Heart right ventricle (tissue), 16 donors: Measurements from ENCODE around the gene COX8C. TPM values are rescaled to one million over a fixed set of nuclear protein-coding genes. Genes with fewer than 3 reads are reported as not detected.

Experiments used
- ATAC-seq, 8 donors: fragments of 200-7000 bp; cut with Tn5 transposase; one replicate each; pipeline ENCODE4 v1.9.1; 2020; ENCODE audit warnings: mild to moderate bottlenecking in 8 of 8, moderate library complexity in 8 of 8, moderate number of reproducible peaks in 1 of 8
- DNase-seq, 2 donors: peaks; one replicate each; pipeline ENCODE4 v3.0.0-alpha.2; 2020
- H3K27ac ChIP-seq, 10 donors: fragments of 200-600 bp; sonication (generic) in 2 of 10; one replicate each; pipeline versions ENCODE4 v1.5.0 to v1.8.0; 2020 to 2022; ENCODE audit warnings: mild to moderate bottlenecking in 3 of 10
- H3K27me3 ChIP-seq, 7 donors: fragments of 200-600 bp; one replicate each; pipeline ENCODE4 v1.8.0; 2021 to 2022; ENCODE audit warnings: mild to moderate bottlenecking in 2 of 7
- H3K36me3 ChIP-seq, 9 donors: fragments of 200-600 bp; sonication (generic) in 1 of 9; one replicate each; pipeline versions ENCODE4 v1.5.0 to v1.8.0; 2020 to 2022; ENCODE audit warnings: mild to moderate bottlenecking in 2 of 9
- H3K4me1 ChIP-seq, 9 donors: fragments of 200-600 bp; sonication (generic) in 1 of 9; one replicate each; pipeline versions ENCODE4 v1.5.0 to v1.8.0; 2020 to 2022; ENCODE audit warnings: mild to moderate bottlenecking in 4 of 9
- H3K4me3 ChIP-seq, 10 donors: fragments of 200-600 bp; sonication (generic) in 2 of 10; one replicate each; pipeline versions ENCODE4 v1.5.0 to v1.8.0; 2020 to 2022; ENCODE audit warnings: mild to moderate bottlenecking in 7 of 10, moderate library complexity in 2 of 10
- H3K9me3 ChIP-seq, 11 donors: fragments of 200-600 bp in 10 of 11; sonication (generic) in 2 of 11; one replicate each; pipeline versions ENCODE4 v1.5.0 to v1.8.0; 2013 to 2022; ENCODE audit warnings: mild to moderate bottlenecking in 2 of 11, control low read depth in 1 of 11, moderate library complexity in 1 of 11
- WGBS, 2 donors: extraction: QIAGEN DNeasy Blood & Tissue Kit; methylation state at CpG; one replicate each; pipeline ENCODE4 v1.1.7; 2013; ENCODE audit warnings: inconsistent platforms in 1 of 2; 5-methylcytosine and 5-hydroxymethylcytosine counted together
- intact Hi-C, 10 donors: fragments of 100-400 bp; cut with DNase I; formaldehyde crosslinking; loops; one replicate each; pipeline versions ENCODE4 v1.11.1 to v1.14.2; 2022
- long read RNA-seq, 3 donors: library from polyadenylated mRNA; unstranded; transcript quantifications; one replicate each; pipeline ENCODE4 v2.0.0, GENCODE V29; 2020 to 2021
- polyA plus RNA-seq, 2 donors: library from polyadenylated mRNA; stranded (reverse); fragments of 200-250 nt; gene quantifications; one replicate each; pipeline ENCODE4 v1.2.3, GENCODE V29; 2013
- total RNA-seq, 10 donors: library from RNA; stranded (reverse); fragmentation: NEBNext Ultra II Directional in 3 of 10; extraction: Animal tissue kit (Norgen Biotek cat#: 25700) in 3 of 10; gene quantifications; one replicate each; pipeline versions ENCODE4 v1.2.1 to v1.2.4, GENCODE V29; 2021 to 2023
- TF ChIP-seq, protein P1 (sequence below), 9 donors: fragments of 200-600 bp; sonication (generic) in 2 of 9; IDR thresholded peaks; one replicate each; pipeline versions ENCODE4 v1.5.0 to v1.8.0; 2021 to 2022; ENCODE audit warnings: antibody characterized with exemption in 9 of 9, mild to moderate bottlenecking in 5 of 9, moderate library complexity in 1 of 9
- donor health status: Arrhythmogenic right ventricular cardiomyopathy.
- donor health status: ischemic (EF 13 %, LVEDD 7.1; RV severe dilation, severe dysfunction).
- donor health status: healthy with polysubstance abuse.
- donor health status: DM: no; HTN: yes; CAD: no.
- donor health status: DM: no; HTN: no; CAD: no.
- donor health status: ischemic (EF 25% LVEDD 6.9; RV normal size, moderate dysfunction).
- donor health status: ischemic (EF 25% LVEDD 5.7; RV mildly dilated, moderate dysfunction).
- donor health status: healthy.
- donor health status: DM: yes; HTN: yes; CAD: no.
- donor health status: Ischemic cardiomyopathy.
- donor health status: ischemic (EF 35%, LVEDD 5.7; RV mildly dilated, moderate dysfunction).
- donor health status: nonischemic (EF 11% LVEDD 7.7; RV severe dilation, severe dysfunction).
- donor health status: DM: yes; HTN: yes; CAD: no.
- donor health status: PGD.
- donor health status: ischemic (EF 29% LVEDD 5.4; RV normal size, mild dysfunction).
- donor health status: nonischemic (EF 23%, LVEDD 6.1; RV moderate dilation, normal function).

COX8C gene, protein sequence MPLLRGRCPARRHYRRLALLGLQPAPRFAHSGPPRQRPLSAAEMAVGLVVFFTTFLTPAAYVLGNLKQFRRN
- total RNA-seq (1 to 10 TPM in 1 of 10 donors, under 1 TPM in 4, not detected in 5; 0.61 to 1.3 (median 0.72) TPM), polyA plus RNA-seq (not detected)
- long read RNA-seq, donor 1 = 0 reads
- long read RNA-seq, donor 2 = 0 reads
- long read RNA-seq, donor 3, partial matches to known transcripts = 0 of 1 reads
- long read RNA-seq, donor 3, other reads (novel, unspliced or antisense) = 1 of 1 reads

DNA sequence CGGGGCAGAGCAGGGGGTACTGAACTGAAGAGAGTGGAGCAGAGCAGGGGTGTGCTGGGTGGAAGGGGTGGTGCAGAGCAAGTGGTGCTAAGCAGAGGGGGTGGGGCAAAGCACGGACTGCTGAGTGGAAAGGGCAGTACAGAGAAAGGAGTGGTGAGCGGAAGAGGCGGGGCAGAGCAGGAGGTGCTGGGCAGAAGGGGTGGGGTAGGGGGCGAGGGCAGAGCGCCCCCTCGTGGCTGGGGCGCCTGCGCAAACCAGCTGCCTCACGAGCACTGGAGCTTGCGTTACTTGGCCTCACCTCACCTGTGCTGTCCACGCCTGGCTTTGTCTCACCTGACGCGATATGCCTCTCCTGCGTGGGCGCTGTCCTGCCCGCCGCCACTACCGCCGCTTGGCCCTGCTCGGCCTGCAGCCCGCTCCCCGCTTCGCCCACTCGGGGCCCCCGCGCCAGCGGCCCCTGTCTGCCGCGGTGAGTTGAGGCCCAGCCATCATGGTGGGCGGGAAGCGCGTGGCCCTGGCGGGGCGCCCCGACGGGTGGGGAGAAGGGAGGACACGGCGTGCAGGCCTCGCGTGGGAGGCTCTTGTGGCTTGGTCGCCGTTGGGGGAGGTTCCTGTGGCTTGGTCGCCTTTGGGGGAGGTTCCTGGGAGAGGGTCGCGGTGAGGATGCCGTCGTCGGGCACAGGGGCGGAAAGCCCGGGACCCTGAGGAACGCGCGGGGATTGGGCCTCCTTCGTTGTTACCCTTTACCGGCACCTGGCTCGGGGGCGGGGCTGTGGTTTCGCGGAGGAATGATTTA is at the start of gene COX8C:
TSS of gene COX8C (plus strand) at position 257 of the 796 bp plus-strand sequence. CDS start at position 344, 87 bp downstream.
- Histone ChIP-seq H3K27me3 (no peaks in the 10 kb centered on the region), H3K4me1 (peaks cover 0 to 10% (median 0%) of the 10 kb centered on the region in 9 donors), H3K36me3 (no peaks in the 10 kb centered on the region), H3K9me3 (no peaks in the 10 kb centered on the region), H3K27ac (no peak within 1 kb of the TSS), H3K4me3 (no peak within 1 kb of the TSS)
- ATAC-seq (peak in 1 of 8 donors; percentile 22), DNase-seq (no peak)
- TF ChIP-seq, protein P1, sequence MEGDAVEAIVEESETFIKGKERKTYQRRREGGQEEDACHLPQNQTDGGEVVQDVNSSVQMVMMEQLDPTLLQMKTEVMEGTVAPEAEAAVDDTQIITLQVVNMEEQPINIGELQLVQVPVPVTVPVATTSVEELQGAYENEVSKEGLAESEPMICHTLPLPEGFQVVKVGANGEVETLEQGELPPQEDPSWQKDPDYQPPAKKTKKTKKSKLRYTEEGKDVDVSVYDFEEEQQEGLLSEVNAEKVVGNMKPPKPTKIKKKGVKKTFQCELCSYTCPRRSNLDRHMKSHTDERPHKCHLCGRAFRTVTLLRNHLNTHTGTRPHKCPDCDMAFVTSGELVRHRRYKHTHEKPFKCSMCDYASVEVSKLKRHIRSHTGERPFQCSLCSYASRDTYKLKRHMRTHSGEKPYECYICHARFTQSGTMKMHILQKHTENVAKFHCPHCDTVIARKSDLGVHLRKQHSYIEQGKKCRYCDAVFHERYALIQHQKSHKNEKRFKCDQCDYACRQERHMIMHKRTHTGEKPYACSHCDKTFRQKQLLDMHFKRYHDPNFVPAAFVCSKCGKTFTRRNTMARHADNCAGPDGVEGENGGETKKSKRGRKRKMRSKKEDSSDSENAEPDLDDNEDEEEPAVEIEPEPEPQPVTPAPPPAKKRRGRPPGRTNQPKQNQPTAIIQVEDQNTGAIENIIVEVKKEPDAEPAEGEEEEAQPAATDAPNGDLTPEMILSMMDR (IDR thresholded peaks at IDR 0.05) = no peak
- intact Hi-C loops = no loop called here
- 96 to 97% methylated on average over 49 to 60 of the region's 60 CpGs for WGBS, 2 donors

DNA sequence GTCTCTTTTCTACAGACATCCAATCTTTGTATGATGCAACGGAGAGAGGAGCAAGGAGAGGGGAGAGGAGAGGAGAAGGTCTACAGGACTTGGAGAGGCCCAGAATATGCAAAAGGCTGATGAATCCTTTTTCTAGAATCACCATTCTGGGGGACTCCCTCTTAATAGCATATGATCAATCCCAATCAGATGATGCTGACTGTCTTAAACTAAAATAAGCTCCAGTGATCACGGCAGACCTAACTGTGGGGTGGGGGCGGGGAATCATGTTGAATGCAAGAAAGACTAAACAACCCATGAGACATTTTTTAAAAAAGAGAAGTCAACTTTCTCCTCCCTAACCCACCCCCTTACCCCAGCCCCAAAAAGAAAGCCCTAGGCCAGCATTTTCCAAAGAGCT is 47.6 kb upstream of the COX8C start:
- ATAC-seq = no peak
- 81 to 82% methylated on average over 3 of the region's 3 CpGs for WGBS, 2 donors
- TF ChIP-seq, protein P1 (IDR thresholded peaks at IDR 0.05) = no peak

DNA sequence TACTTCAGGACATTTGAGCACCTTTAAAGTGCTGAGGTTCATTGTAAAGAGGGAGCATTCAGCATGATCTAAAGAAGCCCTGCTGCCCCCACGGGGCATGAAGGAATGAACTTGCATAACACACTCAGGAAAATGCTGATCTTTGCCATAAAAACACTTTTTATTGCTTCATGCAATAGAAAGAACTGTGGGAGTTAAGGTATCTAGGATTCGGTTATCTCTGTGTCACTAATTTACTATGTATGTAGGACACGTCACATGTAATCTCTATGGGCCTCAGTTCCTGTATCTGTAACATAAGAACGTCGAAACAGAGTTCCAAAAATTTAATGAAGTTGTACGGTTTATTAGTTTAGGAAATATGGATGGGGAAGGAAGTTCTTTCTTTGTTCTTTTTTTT is 47.1 kb upstream of the COX8C start:
- Histone ChIP-seq H3K27ac (peak overlapping the region in 1 of 10 donors; percentile 8), H3K36me3 (peaks cover 0 to 10% (median 0%) of the 10 kb centered on the region in 9 donors), H3K9me3 (no peaks in the 10 kb centered on the region), H3K4me3 (no peak overlapping the region), H3K4me1 (peaks cover 3 to 69% (median 39%) of the 10 kb centered on the region in 9 donors), H3K27me3 (no peaks in the 10 kb centered on the region)
- 58 to 59% methylated on average over 6 of the region's 6 CpGs for WGBS, 2 donors
- intact Hi-C loops = no loop called here
- TF ChIP-seq, protein P1 (IDR thresholded peaks at IDR 0.05) = no peak
- ATAC-seq = no peak
- DNase-seq = no peak

More for the DNA sequence above, 47.6 kb upstream of the COX8C start:
- no peaks in the 10 kb centered on the region for H3K9me3 ChIP-seq
- H3K4me1 ChIP-seq = peaks cover 3 to 64% (median 35%) of the 10 kb centered on the region in 9 donors
- intact Hi-C loops = no loop called here
- no peaks in the 10 kb centered on the region for H3K27me3 ChIP-seq
- peak overlapping the region in 1 of 10 donors; percentile 8 for H3K27ac ChIP-seq
- H3K36me3 ChIP-seq = peaks cover 0 to 14% (median 2%) of the 10 kb centered on the region in 9 donors
- DNase-seq = no peak
- H3K4me3 ChIP-seq = no peak overlapping the region

DNA sequence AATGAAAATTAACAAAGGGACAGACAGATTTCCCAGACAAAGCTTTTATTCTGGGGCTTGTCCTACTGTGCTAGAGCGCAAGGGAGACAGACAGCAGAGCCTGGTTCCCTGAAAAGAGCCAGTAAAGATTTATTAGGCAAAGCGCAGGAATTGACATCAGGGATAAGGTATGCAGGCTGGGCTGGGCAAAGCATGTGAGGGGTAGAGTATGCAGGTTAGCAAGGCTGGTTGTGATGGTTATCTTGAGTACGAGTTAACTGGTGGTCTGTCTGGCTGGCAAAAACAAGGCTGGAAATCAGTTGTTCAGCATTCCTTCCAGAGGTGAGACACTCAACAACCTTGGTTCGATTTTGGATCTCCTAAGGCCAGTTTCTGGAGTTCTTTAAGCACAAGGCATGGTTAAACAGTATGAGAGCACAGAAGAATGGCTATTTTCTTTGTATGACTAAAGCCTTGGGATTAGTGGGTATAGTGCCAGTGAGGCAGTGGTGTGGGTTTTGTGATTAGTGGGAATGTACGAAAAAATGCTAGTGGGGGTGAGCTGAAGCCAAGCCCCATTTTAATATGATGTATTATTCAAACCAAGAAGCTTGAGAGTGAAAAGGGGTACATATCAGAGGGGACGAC is 45.0 kb upstream of the COX8C start:
- peak in 1 of 8 donors; percentile 69 for ATAC-seq
- peaks cover 3 to 81% (median 52%) of the 10 kb centered on the region in 9 donors for H3K4me1 ChIP-seq

More for the DNA sequence above, 45.0 kb upstream of the COX8C start:
- intact Hi-C loops = no loop called here
- WGBS, 2 donors = 80% methylated on average over 6 of the region's 6 CpGs
- TF ChIP-seq, protein P1 (IDR thresholded peaks at IDR 0.05) = no peak
- Histone ChIP-seq H3K9me3 (no peaks in the 10 kb centered on the region), H3K36me3 (no peaks in the 10 kb centered on the region), H3K4me3 (no peak overlapping the region), H3K27ac (peak overlapping the region in 1 of 10 donors; percentile 7), H3K27me3 (no peaks in the 10 kb centered on the region)
- no peak for DNase-seq
